Erythroblast (primary cell): Measurements from ENCODE around the gene PRKCI.

ENCODE experiments used
- GATA1 ChIP-seq: IDR thresholded peaks from 2 replicates; pipeline ENCODE4 v1.6.1; 2011; ENCODE audit warnings: low read depth, mild to moderate bottlenecking, control low read depth, low read length, moderate library complexity
- POLR2A ChIP-seq: IDR thresholded peaks from 2 replicates; pipeline ENCODE4 v1.6.1; 2011; ENCODE audit warnings: mild to moderate bottlenecking, low read length

DNA sequence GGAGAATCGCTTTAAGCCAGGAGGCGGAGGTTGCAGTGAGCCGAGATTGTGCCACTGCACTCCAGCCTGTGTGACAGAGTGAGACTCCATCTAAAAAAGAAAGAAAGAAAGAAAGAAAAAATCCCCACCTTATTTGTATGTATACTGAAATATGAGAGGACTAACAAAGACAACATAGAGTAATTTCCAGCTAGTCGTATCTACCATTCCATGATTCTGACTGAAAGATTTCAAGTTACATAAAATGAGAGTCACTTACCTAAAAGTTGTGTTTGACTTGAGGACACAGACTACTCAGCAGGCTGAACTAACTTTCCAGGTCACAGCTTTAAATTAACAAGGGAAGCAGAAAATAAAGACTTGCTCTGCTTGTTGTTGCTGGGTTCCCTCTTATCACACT lies 18.8 kb upstream of the PRKCI start:
- TF ChIP-seq POLR2A: no peak
- TF ChIP-seq GATA1: no peak
